SK-N-SH (cell line): Measurements from ENCODE around the gene LFNG. TPM values are rescaled to one million over a fixed set of nuclear protein-coding genes. Genes with fewer than 3 reads are reported as not detected.

Experiments
- CTCF ChIA-PET: fragments of 300-600, 350-600 bp; formaldehyde crosslinking; extraction: SDS; loops from one replicate; lab custom pipeline; 2021; lab: Yijun Ruan, JAX
- POLR2A ChIA-PET: fragments of 350-600 bp; sonication (Branson Sonifier 250); formaldehyde crosslinking; extraction: SDS; loops from one replicate; lab custom pipeline; 2020; ENCODE audit warnings: antibody characterized with exemption, inconsistent platforms; lab: Yijun Ruan, JAX
- DNase-seq: peaks from one replicate; pipeline ENCODE4 v3.0.0; 2012
- H2AFZ ChIP-seq: fragments of 200-600 bp; sonication (generic); 2 replicates; pipeline ENCODE4 v1.8.1; 2016; ENCODE audit warnings: antibody characterized with exemption, mild to moderate bottlenecking, low read depth
- H3F3A ChIP-seq: fragments of 200-600 bp; sonication (generic); replicated peaks from 2 replicates; pipeline ENCODE3; 2016; ENCODE audit warnings: antibody characterized with exemption, mild to moderate bottlenecking; ENCODE audit not compliant: insufficient read depth
- H3K27ac ChIP-seq, 2 experiments: fragments of 200-500 bp in 1 of 2; fragments of 200-600 bp in 1 of 2; sonication (Bioruptor generic) in 1 of 2; sonication (generic), shearing (Covaris generic) in 1 of 2; 2 replicates each; pipeline versions ENCODE4 v1.5.1 to v1.6.1; 2014 to 2016; ENCODE audit warnings: low read depth in 2 of 2, inconsistent platforms in 1 of 2, low read length in 1 of 2, mild to moderate bottlenecking in 1 of 2, mixed read lengths in 1 of 2
- H3K27me3 ChIP-seq: fragments of 200-600 bp; sonication (generic), shearing (Covaris generic); 2 replicates; pipeline ENCODE4 v1.6.1; 2016; ENCODE audit warnings: mixed run types; ENCODE audit not compliant: insufficient read depth
- H3K36me3 ChIP-seq, 2 experiments: fragments of 200-500 bp in 1 of 2; fragments of 200-600 bp in 1 of 2; sonication (Bioruptor generic) in 1 of 2; sonication (generic) in 1 of 2; replicated peaks in 1 of 2; 2 replicates each; pipeline versions ENCODE3 to v1.5.1; 2014 to 2016; ENCODE audit warnings: low read length in 1 of 2, mild to moderate bottlenecking in 1 of 2; ENCODE audit not compliant: insufficient read depth in 2 of 2, control insufficient read depth in 1 of 2
- H3K4me1 ChIP-seq, 2 experiments: fragments of 200-500 bp in 1 of 2; fragments of 200-600 bp in 1 of 2; sonication (Bioruptor generic) in 1 of 2; sonication (generic), shearing (Covaris generic) in 1 of 2; 2 replicates each; pipeline versions ENCODE4 v1.5.1 to v1.6.1; 2014 to 2016; ENCODE audit warnings: low read depth in 1 of 2, low read length in 1 of 2, mixed run types in 1 of 2; ENCODE audit not compliant: insufficient read depth in 2 of 2, control insufficient read depth in 1 of 2
- H3K4me2 ChIP-seq: fragments of 200-600 bp; sonication (generic), shearing (Covaris generic); 2 replicates; pipeline ENCODE4 v1.6.1; 2017; ENCODE audit warnings: mixed run types
- H3K4me3 ChIP-seq, 2 experiments: fragments of 200-500 bp in 1 of 2; fragments of 200-600 bp in 1 of 2; sonication (Bioruptor generic) in 1 of 2; sonication (generic), shearing (Covaris generic) in 1 of 2; 2 replicates each; pipeline versions ENCODE4 v1.5.1 to v1.8.1; 2014 to 2016; ENCODE audit warnings: low read depth in 2 of 2, inconsistent platforms in 1 of 2, low read length in 1 of 2, mild to moderate bottlenecking in 1 of 2, mixed read lengths in 1 of 2, moderate library complexity in 1 of 2
- H3K79me2 ChIP-seq: fragments of 200-600 bp; sonication (generic); 2 replicates; pipeline ENCODE4 v1.8.1; 2017; ENCODE audit warnings: mild to moderate bottlenecking; ENCODE audit not compliant: insufficient read depth
- H3K9ac ChIP-seq: fragments of 200-600 bp; sonication (generic); 2 replicates; pipeline ENCODE4 v1.6.1; 2017; ENCODE audit warnings: mixed run types
- H3K9me2 ChIP-seq: fragments of 200-600 bp; sonication (generic); 2 replicates; pipeline ENCODE4 v1.6.1; 2017; ENCODE audit warnings: mixed run types
- H3K9me3 ChIP-seq: fragments of 200-600 bp; sonication (generic); 2 replicates; pipeline ENCODE4 v1.6.1; 2017; ENCODE audit warnings: mixed run types, mild to moderate bottlenecking, moderate library complexity
- H4K20me1 ChIP-seq: fragments of 200-600 bp; sonication (generic); 2 replicates; pipeline ENCODE4 v1.6.1; 2017; ENCODE audit warnings: mild to moderate bottlenecking, mixed run types; ENCODE audit not compliant: insufficient read depth
- CHD2 ChIP-seq: fragments of 150-350 bp; IDR thresholded peaks from 2 replicates; pipeline ENCODE4 v1.6.1; 2018; ENCODE audit warnings: low read length; ENCODE audit not compliant: partially characterized antibody
- ELF1 ChIP-seq: IDR thresholded peaks from 2 replicates; pipeline ENCODE4 v1.4.0; 2012
- EP300 ChIP-seq, 2 experiments: IDR thresholded peaks; 2 replicates each; pipeline versions ENCODE4 v1.4.0 to v1.6.1; 2012; ENCODE audit warnings: borderline replicate concordance in 1 of 2, low read depth in 1 of 2, low read length in 1 of 2
- EZH2phosphoT487 ChIP-seq: fragments of 200-600 bp; sonication (generic); IDR thresholded peaks from 2 replicates; pipeline ENCODE4 v1.6.1; 2017; ENCODE audit warnings: low read depth, mixed run types, mild to moderate bottlenecking, antibody characterized with exemption, moderate library complexity, borderline replicate concordance
- GABPA ChIP-seq: IDR thresholded peaks from 2 replicates; pipeline ENCODE4 v1.4.0; 2012; ENCODE audit warnings: low read depth, mild to moderate bottlenecking
- JUND ChIP-seq: IDR thresholded peaks from 2 replicates; pipeline ENCODE4 v1.4.0; 2012
- MXI1 ChIP-seq: IDR thresholded peaks from 2 replicates; pipeline ENCODE4 v1.6.1; 2012; ENCODE audit warnings: mild to moderate bottlenecking, low read depth, low read length, improper control_type of control experiment
- RAD21 ChIP-seq: IDR thresholded peaks from 2 replicates; pipeline ENCODE4 v1.6.1; 2012; ENCODE audit warnings: mild to moderate bottlenecking, low read length
- RCOR1 ChIP-seq: fragments of 150-350 bp; IDR thresholded peaks from 2 replicates; pipeline ENCODE4 v1.6.1; 2017; ENCODE audit warnings: antibody characterized with exemption, low read length
- REST ChIP-seq: IDR thresholded peaks from 2 replicates; pipeline ENCODE4 v1.6.1; 2012; ENCODE audit warnings: mild to moderate bottlenecking, low read depth, low read length, moderate library complexity
- SMC3 ChIP-seq: IDR thresholded peaks from 2 replicates; pipeline ENCODE4 v1.6.1; 2012; ENCODE audit warnings: low read depth, low read length, improper control_type of control experiment
- TAF1 ChIP-seq: IDR thresholded peaks from 2 replicates; pipeline ENCODE4 v1.6.1; 2012; ENCODE audit warnings: low read depth, mild to moderate bottlenecking, low read length, moderate library complexity, borderline replicate concordance
- USF1 ChIP-seq: IDR thresholded peaks from 2 replicates; pipeline ENCODE4 v1.4.0; 2012; ENCODE audit warnings: low read depth, borderline replicate concordance
- USF2 ChIP-seq: fragments of 150-350 bp; IDR thresholded peaks from 2 replicates; pipeline ENCODE4 v1.6.1; 2017; ENCODE audit warnings: antibody characterized with exemption, low read length, low read depth, borderline replicate concordance
- YY1 ChIP-seq: IDR thresholded peaks from 2 replicates; pipeline ENCODE4 v1.4.0; 2012; ENCODE audit warnings: low read depth, mild to moderate bottlenecking
- WGBS: methylation state at CpG from one replicate; pipeline ENCODE4 v1.1.6; 2017; ENCODE audit warnings: low lambda C conversion rate; 5-methylcytosine and 5-hydroxymethylcytosine counted together
- polyA plus RNA-seq, 3 experiments: library from polyadenylated mRNA; depleted of rRNA; stranded (reverse); fragments of >200 nt; gene quantifications; 2 replicates each; pipeline ENCODE4 v1.2.3, GENCODE V29; 2012
- TF ChIP-seq, protein P1 (sequence below): IDR thresholded peaks from 2 replicates; pipeline ENCODE4 v1.4.0; 2012; ENCODE audit warnings: low read depth
- TF ChIP-seq, protein P2 (sequence below): fragments of 150-350 bp; IDR thresholded peaks from 2 replicates; pipeline ENCODE4 v1.6.1; 2016; ENCODE audit warnings: mild to moderate bottlenecking, low read depth, low read length

The LFNG gene
- polyA plus RNA-seq, 1 of the 3 experiments (the other 2 are of a cell fraction) = 9.4 TPM

DNA sequence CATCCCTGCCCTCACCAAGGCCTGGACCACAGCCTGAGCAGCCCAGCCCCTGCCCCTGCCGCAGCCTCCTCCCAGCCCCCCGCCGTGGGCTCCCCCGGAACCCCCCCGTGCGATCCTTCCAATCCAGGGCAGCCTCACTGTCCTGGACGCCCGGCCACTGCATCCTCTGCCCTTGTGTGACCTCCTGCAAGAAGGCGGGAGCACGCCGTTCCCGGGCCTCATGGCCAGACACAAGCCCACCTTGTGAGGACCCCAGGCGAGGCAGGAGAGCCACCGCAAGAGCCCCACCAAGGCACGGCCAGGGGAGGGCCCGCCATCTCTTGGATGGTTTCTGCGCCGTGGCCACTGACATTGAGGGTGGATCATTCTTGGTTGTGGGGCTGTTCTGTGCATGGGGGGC is 7.8 kb upstream of the LFNG start (continued):
- TF ChIP-seq, protein P1, sequence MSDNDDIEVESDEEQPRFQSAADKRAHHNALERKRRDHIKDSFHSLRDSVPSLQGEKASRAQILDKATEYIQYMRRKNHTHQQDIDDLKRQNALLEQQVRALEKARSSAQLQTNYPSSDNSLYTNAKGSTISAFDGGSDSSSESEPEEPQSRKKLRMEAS = no peak
- TF ChIP-seq REST (no peak), MXI1 (no peak)
- TF ChIP-seq, protein P2, sequence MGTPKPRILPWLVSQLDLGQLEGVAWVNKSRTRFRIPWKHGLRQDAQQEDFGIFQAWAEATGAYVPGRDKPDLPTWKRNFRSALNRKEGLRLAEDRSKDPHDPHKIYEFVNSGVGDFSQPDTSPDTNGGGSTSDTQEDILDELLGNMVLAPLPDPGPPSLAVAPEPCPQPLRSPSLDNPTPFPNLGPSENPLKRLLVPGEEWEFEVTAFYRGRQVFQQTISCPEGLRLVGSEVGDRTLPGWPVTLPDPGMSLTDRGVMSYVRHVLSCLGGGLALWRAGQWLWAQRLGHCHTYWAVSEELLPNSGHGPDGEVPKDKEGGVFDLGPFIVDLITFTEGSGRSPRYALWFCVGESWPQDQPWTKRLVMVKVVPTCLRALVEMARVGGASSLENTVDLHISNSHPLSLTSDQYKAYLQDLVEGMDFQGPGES = no peak

DNA sequence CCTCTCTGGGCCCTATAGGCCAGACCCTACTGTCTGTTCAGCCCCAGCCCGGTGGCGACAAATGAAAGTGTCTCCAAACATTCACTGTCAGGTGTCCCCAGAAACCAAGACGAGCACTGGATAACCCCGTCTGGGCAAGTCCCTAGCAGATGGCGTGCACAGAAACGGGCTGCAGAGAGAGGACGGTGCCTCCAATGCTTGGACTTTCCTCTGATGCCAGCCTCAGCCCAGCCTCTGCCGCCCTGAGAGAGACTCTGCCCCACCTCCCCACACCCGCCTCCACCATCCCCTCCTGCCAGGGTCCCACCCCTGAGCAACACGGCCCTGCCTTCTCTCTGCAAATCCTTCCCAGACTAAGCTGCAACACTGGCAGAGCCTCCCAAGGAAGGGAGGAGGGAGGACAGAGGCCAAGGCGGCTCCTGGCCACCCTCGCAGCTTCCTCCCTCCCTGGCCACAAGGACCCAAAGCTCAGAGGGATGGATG is 7.4 kb upstream of the LFNG start:
- CTCF ChIA-PET = interaction anchor here (1.1 kb wide), 1 partner anchor 9 kb away, joined by 3 read pairs; no protein-coding TSS in a partner anchor
- Histone ChIP-seq H3K27me3 (no peaks in the 10 kb centered on the region), H3K36me3 (no peaks in the 10 kb centered on the region), H4K20me1 (no peaks in the 10 kb centered on the region), H3F3A (peaks cover 9% of the 10 kb centered on the region), H2AFZ (no peak overlapping the region), H3K9ac (no peak overlapping the region), H3K9me3 (no peaks in the 10 kb centered on the region), H3K79me2 (no peaks in the 10 kb centered on the region), H3K4me2 (no peak overlapping the region), H3K4me1 (peaks cover 19 to 85% of the 10 kb centered on the region in 2 experiments; a peak in 3 of 4 replicates), H3K27ac (peak overlapping the region in 1 of 2 experiments; percentile 98; a peak in 1 of 4 replicates), H3K9me2 (no peaks in the 10 kb centered on the region), H3K4me3 (no peak overlapping the region)
- 89% methylated on average over 12 of the region's 12 CpGs for WGBS
- no peak for DNase-seq
- POLR2A ChIA-PET = no interaction called here
- TF ChIP-seq EP300 (IDR thresholded peaks at IDR 0.05; ENCODE audit: borderline replicate concordance in 1 of 2, low read depth in 1 of 2, low read length in 1 of 2) (no peak), ELF1 (no peak), SMC3 (no peak), REST (no peak), TAF1 (no peak), JUND (no peak), YY1 (no peak), GABPA (no peak), USF2 (no peak), RCOR1 (no peak), CHD2 (no peak), RAD21 (no peak), EZH2phosphoT487 (no peak), USF1 (no peak)
- TF ChIP-seq, protein P2 = no peak
